Measurements from ENCODE around the gene FNIP2.
"Not testable (repeated sequence)": the region's sequence is repeated elsewhere in the genome, so short reads cannot be mapped to it uniquely, and the experiment has no call there.

The FNIP2 gene

GRCh38 chr4:158827543-158827981 lies 58.7 kb downstream of the FNIP2 start:
- Histone ChIP-seq H3K27me3 (no peaks in the 10 kb centered on the region), H3K9me3 (no peaks in the 10 kb centered on the region), H3K4me1 (peaks cover 0 to 53% (median 33%) of the 10 kb centered on the region in 4 donors), H3K27ac (no peak overlapping the region), H3K36me3 (peaks cover 15 to 16% (median 15%) of the 10 kb centered on the region in 3 donors), H3K4me3 (no peak overlapping the region)
- no peak for TF ChIP-seq CTCF (IDR thresholded peaks at IDR 0.05)
- DNase-seq: no peak
- intact Hi-C loops (cut with DNase I; ENCODE audit: low total_unique reads): no loop called here

- H3K27me3 ChIP-seq; H3K4me3 ChIP-seq; intact Hi-C loops (cut with DNase I; ENCODE audit: low total_unique reads); DNase-seq; H3K27ac ChIP-seq; H3K9me3 ChIP-seq: not testable (repeated sequence)
- Histone ChIP-seq H3K36me3 (peaks cover 15 to 20% (median 15%) of the 10 kb centered on the region in 3 donors), H3K4me1 (peaks cover 0 to 47% (median 32%) of the 10 kb centered on the region in 4 donors)
Observed at GRCh38 chr4:158828151-158828550, 59.3 kb downstream of the FNIP2 start.

- no peak overlapping the region for H3K27ac ChIP-seq
- H3K9me3 ChIP-seq: no peaks in the 10 kb centered on the region
- TF ChIP-seq CTCF (IDR thresholded peaks at IDR 0.05): no peak
- intact Hi-C loops (cut with DNase I; ENCODE audit: low total_unique reads): no loop called here
- H3K36me3 ChIP-seq: peaks cover 15 to 29% (median 21%) of the 10 kb centered on the region in 3 donors
- no peak for DNase-seq
- peaks cover 0 to 36% (median 29%) of the 10 kb centered on the region in 4 donors for H3K4me1 ChIP-seq
- H3K4me3 ChIP-seq: no peak overlapping the region
- H3K27me3 ChIP-seq: no peaks in the 10 kb centered on the region
Observed at GRCh38 chr4:158829254-158829653, 60.4 kb downstream of the FNIP2 start.

- Histone ChIP-seq H3K36me3 (peaks cover 34 to 46% (median 40%) of the 10 kb centered on the region in 3 donors), H3K27ac (no peak overlapping the region), H3K4me1 (no peaks in the 10 kb centered on the region), H3K27me3 (no peaks in the 10 kb centered on the region), H3K4me3 (no peak overlapping the region), H3K9me3 (no peaks in the 10 kb centered on the region)
- no peak for DNase-seq
- intact Hi-C loops (cut with DNase I; ENCODE audit: low total_unique reads): no loop called here
- no peak for TF ChIP-seq CTCF (IDR thresholded peaks at IDR 0.05)
Observed at GRCh38 chr4:158833602-158834001, 64.8 kb downstream of the FNIP2 start.

- no peak overlapping the region for H3K4me3 ChIP-seq
- intact Hi-C loops (cut with DNase I; ENCODE audit: low total_unique reads): no loop called here
- no peaks in the 10 kb centered on the region for H3K4me1 ChIP-seq
- peaks cover 28 to 39% (median 38%) of the 10 kb centered on the region in 3 donors for H3K36me3 ChIP-seq
- no peaks in the 10 kb centered on the region for H3K9me3 ChIP-seq
- no peak overlapping the region for H3K27ac ChIP-seq
- TF ChIP-seq CTCF (IDR thresholded peaks at IDR 0.05): no peak
- H3K27me3 ChIP-seq: no peaks in the 10 kb centered on the region
- DNase-seq: no peak
Observed at GRCh38 chr4:158835226-158836001, 66.6 kb downstream of the FNIP2 start.

- intact Hi-C loops (cut with DNase I; ENCODE audit: low total_unique reads): no loop called here
- no peaks in the 10 kb centered on the region for H3K4me1 ChIP-seq
- no peak overlapping the region for H3K4me3 ChIP-seq
- H3K27ac ChIP-seq: no peak overlapping the region
- no peaks in the 10 kb centered on the region for H3K27me3 ChIP-seq
- no peak for DNase-seq
- no peak for TF ChIP-seq CTCF (IDR thresholded peaks at IDR 0.05)
- no peaks in the 10 kb centered on the region for H3K9me3 ChIP-seq
- H3K36me3 ChIP-seq: peaks cover 28 to 40% (median 38%) of the 10 kb centered on the region in 3 donors
Observed at GRCh38 chr4:158836002-158836369, 67.2 kb downstream of the FNIP2 start.

Measured in tibial artery (tissue), 4 donors.